NT2/D1 (cell line): ENCODE results near the gene PIGN.

Source experiments
- DNase-seq: peaks from one replicate; pipeline ENCODE4 v3.0.0-alpha.2; 2011; ENCODE audit warnings: low read depth, low spot score
- H3K27me3 ChIP-seq: 2 replicates; pipeline ENCODE4 v1.6.0; 2011; ENCODE audit warnings: mild to moderate bottlenecking; ENCODE audit not compliant: insufficient read length, insufficient read depth
- H3K36me3 ChIP-seq: 2 replicates; pipeline ENCODE4 v1.6.1; 2011; ENCODE audit warnings: mild to moderate bottlenecking, low read length, mixed read lengths; ENCODE audit not compliant: insufficient read depth, insufficient read length
- H3K4me1 ChIP-seq: 2 replicates; pipeline ENCODE4 v1.5.1; 2011; ENCODE audit not compliant: insufficient read depth, insufficient read length
- H3K4me3 ChIP-seq: 2 replicates; pipeline ENCODE4 v1.5.1; 2011; ENCODE audit warnings: low read depth; ENCODE audit not compliant: insufficient read length
- H3K9ac ChIP-seq: 2 replicates; pipeline ENCODE4 v1.6.0; 2011; ENCODE audit warnings: low read depth; ENCODE audit not compliant: insufficient read length
- H3K9me3 ChIP-seq: 2 replicates; pipeline ENCODE4 v1.5.1; 2011; ENCODE audit warnings: mild to moderate bottlenecking, low read length; ENCODE audit not compliant: insufficient read depth
- SUZ12 ChIP-seq: IDR thresholded peaks from 2 replicates; pipeline ENCODE4 v1.6.1; 2011; ENCODE audit not compliant: insufficient read length, insufficient read depth; ENCODE audit errors: extremely low read depth
- YY1 ChIP-seq: IDR thresholded peaks from 2 replicates; pipeline ENCODE4 v1.6.1; 2011; ENCODE audit not compliant: insufficient read length, insufficient read depth
- ZNF274 ChIP-seq: IDR thresholded peaks from 2 replicates; pipeline ENCODE4 v1.6.1; 2011; ENCODE audit warnings: mild to moderate bottlenecking, low read depth, low read length

Gene PIGN

DNA sequence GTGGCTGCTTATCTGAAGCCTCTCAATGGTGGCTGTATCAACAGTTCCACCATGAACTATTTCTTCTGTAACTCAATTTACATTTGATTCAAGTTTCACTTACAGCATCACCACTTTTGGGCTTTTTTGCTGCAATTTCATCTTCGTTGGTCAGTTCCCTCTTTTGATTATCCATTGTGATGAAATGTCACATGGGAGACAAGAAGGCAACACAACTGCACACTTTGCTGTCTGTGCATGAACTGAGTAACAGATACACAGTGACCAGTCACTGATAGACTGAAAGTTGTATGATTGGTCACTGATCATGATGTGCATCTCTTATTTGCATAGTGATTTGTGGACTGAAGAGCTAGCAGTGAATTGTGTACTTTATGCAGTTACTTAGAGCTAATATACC, 163.3 kb downstream of the PIGN start:
- Histone ChIP-seq H3K27me3 (no peaks in the 10 kb centered on the region), H3K9ac (no peak overlapping the region), H3K9me3 (no peaks in the 10 kb centered on the region), H3K4me1 (no peaks in the 10 kb centered on the region), H3K36me3 (no peaks in the 10 kb centered on the region), H3K4me3 (no peak overlapping the region)
- no peak for DNase-seq
- TF ChIP-seq ZNF274 (no peak), SUZ12 (no peak), YY1 (no peak)

DNA sequence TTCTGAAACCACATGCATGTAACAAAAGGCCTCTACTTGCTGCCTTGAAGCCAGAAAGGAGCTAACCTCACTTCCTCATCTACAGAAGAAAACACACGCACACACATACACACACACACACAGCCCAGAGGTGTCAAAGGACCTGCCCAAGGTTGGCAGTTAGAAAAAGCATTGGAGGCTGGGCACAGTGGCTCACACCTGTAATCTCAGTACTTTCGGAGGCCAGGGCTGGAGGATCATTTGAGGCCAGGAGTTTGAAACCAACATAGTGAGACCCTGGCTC, 168.2 kb downstream of the PIGN start:
- Histone ChIP-seq H3K4me1 (no peaks in the 10 kb centered on the region), H3K36me3 (no peaks in the 10 kb centered on the region), H3K9ac (no peak overlapping the region), H3K9me3 (no peaks in the 10 kb centered on the region), H3K4me3 (no peak overlapping the region), H3K27me3 (no peaks in the 10 kb centered on the region)
- no peak for DNase-seq
- no peak for TF ChIP-seq ZNF274
- TF ChIP-seq YY1, result no peak
- no peak for TF ChIP-seq SUZ12

- Histone ChIP-seq H3K36me3 (no peaks in the 10 kb centered on the region), H3K27me3 (no peaks in the 10 kb centered on the region), H3K9me3 (no peaks in the 10 kb centered on the region), H3K9ac (no peak overlapping the region), H3K4me3 (no peak overlapping the region), H3K4me1 (no peaks in the 10 kb centered on the region)
- no peak for DNase-seq
- TF ChIP-seq YY1 (no peak), ZNF274 (no peak), SUZ12 (no peak)
These were observed 168.7 kb downstream of the PIGN start for GRCh38 chr18:62018034-62018758.

DNA sequence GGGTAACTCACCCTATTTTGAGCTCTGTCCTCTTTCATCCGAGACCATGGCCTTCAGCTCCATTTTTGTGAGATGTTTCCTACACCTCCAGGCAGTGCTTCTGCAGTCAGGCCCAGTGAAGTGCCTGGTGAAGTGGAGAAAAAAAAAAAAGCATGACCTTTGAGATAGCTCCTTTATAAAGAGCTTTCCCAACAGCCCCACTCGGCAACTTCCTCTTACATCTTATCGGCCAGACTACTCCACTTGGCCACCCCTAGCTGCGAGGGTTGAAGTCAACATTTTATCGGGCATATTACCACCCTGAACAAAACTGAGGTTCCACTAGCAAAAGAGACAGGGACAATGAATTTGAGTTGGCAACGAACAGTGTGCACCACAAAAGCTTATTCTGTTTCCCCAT, 169.2 kb downstream of the PIGN start:
- DNase-seq, result no peak
- TF ChIP-seq SUZ12, result no peak
- no peak for TF ChIP-seq YY1
- no peak for TF ChIP-seq ZNF274
- Histone ChIP-seq H3K4me1 (no peaks in the 10 kb centered on the region), H3K9me3 (no peaks in the 10 kb centered on the region), H3K36me3 (no peaks in the 10 kb centered on the region), H3K27me3 (no peaks in the 10 kb centered on the region), H3K9ac (no peak overlapping the region), H3K4me3 (no peak overlapping the region)

DNA sequence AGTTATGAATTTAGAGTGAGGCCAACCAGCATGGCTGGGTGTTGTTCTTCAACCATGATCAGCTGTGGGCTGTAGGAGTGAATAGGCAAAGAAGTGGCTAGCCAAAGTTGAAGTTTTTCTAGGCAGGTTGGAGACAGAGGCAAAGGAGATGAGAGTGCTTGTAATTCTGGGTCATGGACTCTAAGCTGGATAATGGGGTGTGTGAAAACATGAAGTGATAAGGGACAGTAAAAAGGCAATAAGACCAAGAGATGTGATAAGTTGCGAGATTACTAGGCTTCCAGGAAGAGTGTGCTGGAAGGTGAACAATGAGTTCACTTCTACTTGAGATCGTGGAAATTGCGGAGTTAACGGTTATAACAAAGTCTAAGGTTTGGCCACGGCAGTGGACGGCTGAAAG, 175.4 kb downstream of the PIGN start:
- Histone ChIP-seq H3K4me3 (no peak overlapping the region), H3K36me3 (no peaks in the 10 kb centered on the region), H3K9me3 (peaks cover 5% of the 10 kb centered on the region; the same call in 1 of the 2 replicates), H3K27me3 (no peaks in the 10 kb centered on the region), H3K4me1 (no peaks in the 10 kb centered on the region), H3K9ac (no peak overlapping the region)
- no peak for DNase-seq
- TF ChIP-seq YY1 (no peak), ZNF274 (no peak), SUZ12 (no peak)

DNA sequence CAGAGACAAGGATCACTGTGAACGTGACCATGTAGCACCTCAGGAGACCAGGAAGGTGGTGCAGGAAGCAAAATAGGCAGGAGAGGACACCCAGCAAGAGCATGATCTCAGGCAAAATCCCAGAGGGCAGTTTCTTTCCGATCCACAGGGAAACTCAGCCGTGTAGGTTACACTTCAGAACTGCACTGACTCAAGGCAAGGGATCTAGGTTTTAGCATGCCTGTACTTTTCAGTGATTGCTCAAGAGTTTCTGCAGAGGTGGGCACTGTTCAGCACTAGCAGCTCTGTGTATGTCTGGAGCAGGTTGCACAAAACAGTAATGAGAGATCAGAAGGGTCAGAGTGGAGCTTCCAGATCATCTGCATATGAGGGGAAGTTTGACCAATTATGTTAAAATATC, 177.3 kb downstream of the PIGN start:
- no peak for DNase-seq
- Histone ChIP-seq H3K36me3 (no peaks in the 10 kb centered on the region), H3K4me1 (no peaks in the 10 kb centered on the region), H3K9me3 (peaks cover 20% of the 10 kb centered on the region; the same call in 1 of the 2 replicates), H3K27me3 (no peaks in the 10 kb centered on the region), H3K4me3 (no peak overlapping the region), H3K9ac (no peak overlapping the region)
- TF ChIP-seq SUZ12 (no peak), YY1 (no peak), ZNF274 (no peak)

GRCh38 chr18:62001396-62001795, 185.5 kb downstream of the PIGN start:
- no peak overlapping the region for H3K4me3 ChIP-seq
- no peak overlapping the region for H3K9ac ChIP-seq
- no peaks in the 10 kb centered on the region for H3K36me3 ChIP-seq
- DNase-seq, result peak; percentile 51
- H3K27me3 ChIP-seq, result no peaks in the 10 kb centered on the region
- TF ChIP-seq ZNF274 (no peak), YY1 (no peak), SUZ12 (no peak)
- H3K4me1 ChIP-seq, result no peaks in the 10 kb centered on the region
- H3K9me3 ChIP-seq, result peaks cover 72% of the 10 kb centered on the region

- Histone ChIP-seq H3K9me3 (peaks cover 59% of the 10 kb centered on the region), H3K4me1 (no peaks in the 10 kb centered on the region), H3K27me3 (no peaks in the 10 kb centered on the region), H3K9ac (no peak overlapping the region), H3K36me3 (no peaks in the 10 kb centered on the region), H3K4me3 (no peak overlapping the region)
- no peak for DNase-seq
- no peak for TF ChIP-seq SUZ12
- TF ChIP-seq YY1, result no peak
These were observed 187.9 kb downstream of the PIGN start for GRCh38 chr18:61998957-61999356.
